ENCODE results near the gene SLC35F3.

The SLC35F3 gene

GRCh38 chr1:234260578-234260977, 356.1 kb downstream of the SLC35F3 start:
- peak; percentile 2 for DNase-seq (ENCODE audit: low spot score)

- DNase-seq (ENCODE audit: low spot score): no peak
Measured at GRCh38 chr1:234261545-234261944, 357.1 kb downstream of the SLC35F3 start.

- no peak for DNase-seq (ENCODE audit: low spot score)
Measured at GRCh38 chr1:234262007-234262753, 357.7 kb downstream of the SLC35F3 start.

- no peak for DNase-seq (ENCODE audit: low spot score)
Measured at GRCh38 chr1:234262754-234263105, 358.3 kb downstream of the SLC35F3 start.

- no peak for DNase-seq (ENCODE audit: low spot score)
Measured at GRCh38 chr1:234264832-234265231, 360.4 kb downstream of the SLC35F3 start.

- no peak for DNase-seq (ENCODE audit: low spot score)
Measured at GRCh38 chr1:234265321-234265720, 360.8 kb downstream of the SLC35F3 start.

- no peak for DNase-seq (ENCODE audit: low spot score)
Measured at GRCh38 chr1:234265861-234266260, 361.4 kb downstream of the SLC35F3 start.

GRCh38 chr1:234270093-234270492, 365.6 kb downstream of the SLC35F3 start:
- DNase-seq (ENCODE audit: low spot score): no peak

GRCh38 chr1:234270581-234271242, 366.2 kb downstream of the SLC35F3 start:
- no peak for DNase-seq (ENCODE audit: low spot score)

GRCh38 chr1:234271243-234271606, 366.7 kb downstream of the SLC35F3 start:
- DNase-seq (ENCODE audit: low spot score): no peak

GRCh38 chr1:234272656-234273312, 368.3 kb downstream of the SLC35F3 start:
- no peak for DNase-seq (ENCODE audit: low spot score)

- no peak for DNase-seq (ENCODE audit: low spot score)
Measured at GRCh38 chr1:234273981-234274380, 369.5 kb downstream of the SLC35F3 start.

GRCh38 chr1:234276151-234276788, 371.8 kb downstream of the SLC35F3 start:
- no peak for DNase-seq (ENCODE audit: low spot score)

- DNase-seq (ENCODE audit: low spot score): no peak
Measured at GRCh38 chr1:234277161-234277868, 372.8 kb downstream of the SLC35F3 start.

GRCh38 chr1:234279021-234279420, 374.5 kb downstream of the SLC35F3 start:
- DNase-seq (ENCODE audit: low spot score): no peak

GRCh38 chr1:234280500-234280899, 376.0 kb downstream of the SLC35F3 start:
- no peak for DNase-seq (ENCODE audit: low spot score)

GRCh38 chr1:234281826-234282489, 377.5 kb downstream of the SLC35F3 start:
- DNase-seq (ENCODE audit: low spot score): no peak

GRCh38 chr1:234286206-234286605, 381.7 kb downstream of the SLC35F3 start:
- no peak for DNase-seq (ENCODE audit: low spot score)

- no peak for DNase-seq (ENCODE audit: low spot score)
Measured at GRCh38 chr1:234288946-234289345, 384.5 kb downstream of the SLC35F3 start.

GRCh38 chr1:234289538-234290305, 385.2 kb downstream of the SLC35F3 start:
- DNase-seq (ENCODE audit: low spot score): no peak

- no peak for DNase-seq (ENCODE audit: low spot score)
Measured at GRCh38 chr1:234292011-234292410, 387.5 kb downstream of the SLC35F3 start.
